Cardiac muscle cell (in vitro differentiated cells and primary cell): Measurements from ENCODE around the gene S100PBP. TPM values are rescaled to one million over a fixed set of nuclear protein-coding genes. Genes with fewer than 3 reads are reported as not detected.

Source experiments
- DNase-seq, 2 donors: peaks; one replicate each; pipeline versions ENCODE4 v3.0.0 to v3.0.0-alpha.2; 2010 to 2017; ENCODE audit warnings: low read depth in 1 of 2, low spot score in 1 of 2
- H3K27ac ChIP-seq: fragments of 200-600 bp; sonication (generic); 2 replicates; pipeline ENCODE4 v1.5.1; 2016
- H3K27me3 ChIP-seq: fragments of 200-600 bp; sonication (generic); 2 replicates; pipeline ENCODE4 v1.6.0; 2016; ENCODE audit warnings: control low read depth
- H3K36me3 ChIP-seq: fragments of 200-600 bp; sonication (generic); 2 replicates; pipeline ENCODE4 v1.5.1; 2016; ENCODE audit warnings: control low read depth
- H3K4me1 ChIP-seq: fragments of 200-600 bp; sonication (generic); 2 replicates; pipeline ENCODE4 v1.8.1; 2017; ENCODE audit warnings: low read depth, mild to moderate bottlenecking, mixed run types
- H3K4me3 ChIP-seq: fragments of 200-600 bp; sonication (generic); 2 replicates; pipeline ENCODE4 v1.5.1; 2016; ENCODE audit warnings: mild to moderate bottlenecking
- H3K9me3 ChIP-seq: fragments of 200-600 bp; sonication (generic); 2 replicates; pipeline ENCODE4 v1.5.1; 2017; ENCODE audit warnings: low read depth, mild to moderate bottlenecking, control low read depth
- polyA plus RNA-seq: library from polyadenylated mRNA; unstranded; fragments of >200 nt; fragmentation: Nextera tagmentation; extraction: Ambion mirVana; gene quantifications from 2 replicates; pipeline ENCODE4 v1.2.1, GENCODE V29; 2016
- total RNA-seq: library from RNA; depleted of rRNA; stranded (reverse); fragments of >200 nt; gene quantifications from 2 replicates; pipeline ENCODE4 v1.2.3, GENCODE V29; 2016
- TF ChIP-seq, protein P1 (sequence below): IDR thresholded peaks from 2 replicates; pipeline ENCODE4 v1.5.1; 2012; ENCODE audit warnings: low read depth, mild to moderate bottlenecking, low read length

The S100PBP gene
- total and polyA plus RNA-seq, 2 experiments from 2014 or later, result 30.5 to 40.5 TPM

DNA sequence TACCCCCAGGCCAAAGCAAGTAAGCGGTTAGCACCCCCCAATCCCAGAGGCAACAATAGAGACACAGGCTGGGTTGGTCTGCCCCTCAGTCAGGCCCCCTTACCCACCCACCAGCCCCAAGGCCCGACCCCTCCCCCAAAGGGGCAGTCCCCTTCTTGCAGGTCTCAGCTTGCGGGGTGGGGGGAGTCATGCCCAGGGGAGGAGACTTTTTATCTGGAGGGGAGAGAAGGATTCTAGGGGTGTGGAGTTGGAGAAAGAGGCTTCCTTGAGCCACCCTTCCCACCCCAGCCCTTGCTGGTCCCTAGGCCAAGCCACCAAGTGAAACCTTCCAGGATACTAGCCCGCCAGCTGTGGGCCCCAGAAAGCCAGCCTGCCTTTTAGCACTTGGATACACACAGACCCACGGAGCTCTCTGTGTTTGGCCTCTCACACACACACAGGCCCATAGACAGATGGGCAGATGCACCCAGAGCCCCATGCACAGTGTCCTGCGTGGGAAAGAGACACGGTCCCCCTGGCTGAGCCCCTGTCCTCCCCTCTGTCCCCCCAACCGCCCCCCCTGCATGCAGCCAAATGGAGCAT, 76.7 kb downstream of the S100PBP start:
- Histone ChIP-seq H3K4me3 (no peak overlapping the region), H3K27me3 (peaks cover 37% of the 10 kb centered on the region), H3K36me3 (no peaks in the 10 kb centered on the region), H3K27ac (no peak overlapping the region), H3K9me3 (no peaks in the 10 kb centered on the region), H3K4me1 (no peaks in the 10 kb centered on the region)
- TF ChIP-seq, protein P1, sequence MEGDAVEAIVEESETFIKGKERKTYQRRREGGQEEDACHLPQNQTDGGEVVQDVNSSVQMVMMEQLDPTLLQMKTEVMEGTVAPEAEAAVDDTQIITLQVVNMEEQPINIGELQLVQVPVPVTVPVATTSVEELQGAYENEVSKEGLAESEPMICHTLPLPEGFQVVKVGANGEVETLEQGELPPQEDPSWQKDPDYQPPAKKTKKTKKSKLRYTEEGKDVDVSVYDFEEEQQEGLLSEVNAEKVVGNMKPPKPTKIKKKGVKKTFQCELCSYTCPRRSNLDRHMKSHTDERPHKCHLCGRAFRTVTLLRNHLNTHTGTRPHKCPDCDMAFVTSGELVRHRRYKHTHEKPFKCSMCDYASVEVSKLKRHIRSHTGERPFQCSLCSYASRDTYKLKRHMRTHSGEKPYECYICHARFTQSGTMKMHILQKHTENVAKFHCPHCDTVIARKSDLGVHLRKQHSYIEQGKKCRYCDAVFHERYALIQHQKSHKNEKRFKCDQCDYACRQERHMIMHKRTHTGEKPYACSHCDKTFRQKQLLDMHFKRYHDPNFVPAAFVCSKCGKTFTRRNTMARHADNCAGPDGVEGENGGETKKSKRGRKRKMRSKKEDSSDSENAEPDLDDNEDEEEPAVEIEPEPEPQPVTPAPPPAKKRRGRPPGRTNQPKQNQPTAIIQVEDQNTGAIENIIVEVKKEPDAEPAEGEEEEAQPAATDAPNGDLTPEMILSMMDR, result no peak
- no peak for DNase-seq

DNA sequence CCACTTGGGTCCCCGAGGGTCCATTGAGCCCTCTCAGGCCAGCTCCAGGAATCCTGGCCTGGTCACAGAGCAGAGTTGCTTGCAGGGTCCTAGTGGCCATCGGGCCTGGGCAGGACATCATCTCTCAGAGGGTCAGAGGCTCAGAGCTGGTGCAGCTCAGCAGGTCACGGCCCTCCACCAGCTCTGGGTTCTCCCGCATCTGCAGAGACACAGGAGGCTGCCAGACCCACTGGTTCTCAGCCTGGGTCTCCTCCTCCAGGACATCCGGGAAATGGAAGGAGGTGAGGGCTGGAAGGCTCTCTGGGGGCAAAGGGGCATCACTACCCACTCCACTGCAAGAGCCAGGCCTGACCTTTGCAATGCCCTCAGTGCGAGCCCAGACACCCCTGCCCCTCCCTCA, 77.2 kb downstream of the S100PBP start:
- no peak overlapping the region for H3K4me3 ChIP-seq
- TF ChIP-seq, protein P1, result no peak
- H3K36me3 ChIP-seq, result no peaks in the 10 kb centered on the region
- H3K27ac ChIP-seq, result no peak overlapping the region
- peaks cover 40% of the 10 kb centered on the region for H3K27me3 ChIP-seq
- no peak for DNase-seq
- no peaks in the 10 kb centered on the region for H3K9me3 ChIP-seq
- H3K4me1 ChIP-seq, result no peaks in the 10 kb centered on the region

DNA sequence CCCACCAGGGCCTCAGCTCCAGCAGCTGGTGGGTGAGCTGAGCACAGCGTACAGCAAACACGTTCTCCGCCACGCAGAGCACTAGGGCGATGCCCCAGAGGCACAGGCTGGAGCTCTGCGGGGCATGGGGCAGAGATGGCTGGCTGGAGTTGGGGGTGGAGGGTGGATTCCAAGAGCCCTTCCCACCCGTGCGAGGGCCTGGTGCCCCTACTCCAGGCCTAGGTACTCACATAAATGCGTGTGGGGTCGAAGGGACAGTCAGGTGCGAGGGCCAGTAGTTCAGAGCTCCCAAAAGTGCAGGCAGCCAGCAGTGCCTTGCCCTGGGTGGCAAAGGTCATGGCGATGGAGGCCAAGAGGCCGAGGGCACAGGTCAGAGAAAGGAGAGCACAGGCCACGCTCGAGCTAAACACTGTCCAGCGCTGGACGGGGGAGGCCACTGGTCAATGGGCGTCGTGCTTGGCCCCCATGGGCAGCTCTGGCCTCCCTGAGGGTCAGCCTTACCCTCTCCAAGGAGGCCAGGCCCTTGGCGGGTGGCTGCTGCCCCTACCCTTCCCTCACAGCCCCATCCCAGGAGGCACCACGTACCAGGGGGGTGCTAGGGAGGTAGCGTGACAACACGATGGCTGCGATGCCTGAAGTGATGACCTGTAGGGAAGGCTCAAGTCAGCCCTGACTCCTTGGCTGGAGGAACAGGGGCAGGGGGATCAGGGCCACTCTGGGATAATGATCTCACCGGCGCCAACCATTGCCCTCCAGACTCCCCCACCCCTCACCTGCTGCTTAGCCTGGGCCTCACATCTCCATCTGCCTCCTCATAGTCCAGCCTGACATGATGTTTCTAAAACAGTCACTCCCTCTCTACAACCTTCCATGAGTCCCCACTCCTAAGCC, 78.1 kb downstream of the S100PBP start:
- DNase-seq, result no peak
- Histone ChIP-seq H3K9me3 (no peaks in the 10 kb centered on the region), H3K27ac (no peak overlapping the region), H3K36me3 (no peaks in the 10 kb centered on the region), H3K27me3 (peaks cover 42% of the 10 kb centered on the region), H3K4me1 (no peaks in the 10 kb centered on the region), H3K4me3 (no peak overlapping the region)
- TF ChIP-seq, protein P1, result no peak

DNA sequence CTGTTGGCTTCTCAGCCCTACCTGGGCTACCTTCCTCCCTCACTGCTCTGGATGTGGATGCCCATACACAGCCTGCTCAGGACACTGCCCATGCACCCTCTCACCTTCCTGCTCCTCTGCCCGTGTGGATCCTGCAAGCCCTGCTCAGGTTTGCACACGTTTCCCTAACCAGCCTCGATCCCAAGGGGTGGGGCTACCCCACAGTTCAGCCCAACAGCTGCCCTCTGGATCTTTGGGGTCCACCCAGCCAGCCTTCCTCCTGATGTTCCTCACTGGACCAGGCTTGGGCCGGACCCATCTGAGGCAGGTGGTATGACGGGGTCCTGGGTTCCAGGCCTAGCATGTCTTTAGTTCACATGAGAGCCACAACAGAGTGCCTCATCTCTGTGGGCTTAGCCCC, 79.0 kb downstream of the S100PBP start:
- Histone ChIP-seq H3K4me3 (no peak overlapping the region), H3K27ac (no peak overlapping the region), H3K27me3 (peaks cover 40% of the 10 kb centered on the region), H3K9me3 (no peaks in the 10 kb centered on the region), H3K4me1 (no peaks in the 10 kb centered on the region), H3K36me3 (no peaks in the 10 kb centered on the region)
- TF ChIP-seq, protein P1, result no peak
- DNase-seq, result no peak

DNA sequence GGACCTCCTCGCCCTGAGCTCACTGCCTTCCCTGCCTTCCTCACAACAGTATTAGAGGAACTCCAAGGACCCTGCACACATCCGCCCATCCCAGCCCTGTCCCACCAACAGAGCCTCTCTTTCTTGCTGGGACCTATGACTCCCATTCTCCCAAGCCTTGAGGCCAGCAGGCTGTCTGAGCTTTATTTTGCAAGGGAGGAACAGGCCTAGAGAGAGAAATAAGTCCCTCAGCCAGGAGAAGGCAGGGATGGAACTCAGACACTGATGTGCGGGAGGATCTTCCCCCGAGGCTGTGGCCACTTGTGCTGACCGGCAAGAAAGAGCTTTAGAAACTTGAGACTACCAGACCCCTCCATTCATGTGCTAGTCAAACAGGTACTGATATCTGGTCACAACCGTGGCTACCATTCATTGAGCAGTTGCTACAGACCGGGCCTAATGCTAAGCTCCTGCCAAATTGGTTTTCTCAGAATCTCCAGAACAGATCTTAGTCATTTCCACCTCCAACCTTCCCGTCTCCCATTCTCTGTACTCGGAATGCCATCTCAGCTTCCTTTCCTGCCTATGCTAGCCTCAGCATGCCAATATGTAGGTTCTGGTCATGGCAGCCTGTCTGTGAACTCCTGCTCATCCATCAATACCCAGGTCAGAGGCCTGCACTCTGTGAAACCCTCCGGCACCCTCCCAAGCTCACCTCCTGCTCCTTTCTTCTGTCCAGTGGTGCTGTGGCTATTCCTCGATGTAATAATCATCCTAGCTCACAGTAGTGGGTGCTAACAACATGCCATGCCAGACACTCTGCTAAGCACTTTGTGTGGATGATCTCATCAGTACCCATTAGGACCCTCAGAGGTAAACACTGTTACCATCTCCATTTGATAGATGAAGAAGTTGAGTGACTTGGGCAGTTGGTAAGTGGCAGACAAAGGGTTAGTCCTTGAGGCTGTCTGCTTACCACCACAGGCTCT, 79.9 kb downstream of the S100PBP start:
- no peak overlapping the region for H3K4me3 ChIP-seq
- H3K4me1 ChIP-seq, result no peaks in the 10 kb centered on the region
- TF ChIP-seq, protein P1, result no peak
- no peak overlapping the region for H3K27ac ChIP-seq
- DNase-seq, result no peak
- no peaks in the 10 kb centered on the region for H3K36me3 ChIP-seq
- H3K27me3 ChIP-seq, result peaks cover 40% of the 10 kb centered on the region
- H3K9me3 ChIP-seq, result no peaks in the 10 kb centered on the region
